Measurements from ENCODE around the gene ZNF568.

ZNF568 gene

DNA sequence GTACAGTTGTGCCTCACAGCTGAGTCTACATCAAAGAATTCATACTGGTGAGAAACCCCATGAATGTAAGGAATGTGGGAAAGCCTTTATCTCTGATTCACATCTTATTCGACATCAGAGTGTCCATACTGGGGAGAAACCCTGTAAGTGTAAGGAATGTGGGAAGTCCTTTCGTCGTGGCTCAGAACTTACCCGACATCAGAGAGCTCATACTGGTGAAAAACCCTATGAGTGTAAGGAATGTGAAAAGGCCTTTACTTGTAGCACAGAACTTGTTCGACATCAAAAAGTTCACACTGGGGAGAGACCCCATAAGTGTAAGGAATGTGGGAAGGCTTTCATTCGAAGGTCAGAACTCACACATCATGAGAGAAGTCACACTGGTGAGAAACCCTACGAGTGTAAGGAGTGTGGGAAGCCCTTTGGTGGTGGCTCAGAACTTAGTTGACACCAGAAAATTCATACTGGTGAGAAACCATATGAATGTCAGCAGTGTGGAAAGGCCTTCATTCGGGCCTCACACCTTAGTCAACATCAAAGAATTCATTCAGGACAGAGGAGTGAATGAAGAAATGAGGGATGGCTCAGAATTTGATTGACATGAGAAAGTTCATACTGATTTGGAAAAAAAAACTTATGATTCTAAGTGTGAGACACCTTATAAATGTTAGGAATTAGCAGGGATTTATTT is 81.2 kb downstream of the ZNF568 start:
- H3K36me3 ChIP-seq (ENCODE audit: control insufficient read depth in 2 of 2, insufficient read depth in 2 of 2, low read length in 2 of 2): peaks cover 15 to 16% of the 10 kb centered on the region in 2 donors
- peaks cover 7 to 20% of the 10 kb centered on the region in 2 donors for H3K9me3 ChIP-seq (ENCODE audit: control insufficient read depth in 2 of 2, low read length in 2 of 2)
- H3K4me1 ChIP-seq (ENCODE audit: control insufficient read depth in 2 of 2, insufficient read depth in 2 of 2, low read length in 2 of 2): no peaks in the 10 kb centered on the region
- no peak overlapping the region for H3K27ac ChIP-seq (ENCODE audit: low read depth in 2 of 2, low read length in 2 of 2)
- no peak overlapping the region for H3K9ac ChIP-seq (ENCODE audit: low read depth in 1 of 2, low read length in 2 of 2)
- no peak overlapping the region for H3K4me3 ChIP-seq (ENCODE audit: low read length in 2 of 2)
- H3K27me3 ChIP-seq (ENCODE audit: control insufficient read depth in 2 of 2, insufficient read depth in 2 of 2, low read length in 2 of 2): no peaks in the 10 kb centered on the region

DNA sequence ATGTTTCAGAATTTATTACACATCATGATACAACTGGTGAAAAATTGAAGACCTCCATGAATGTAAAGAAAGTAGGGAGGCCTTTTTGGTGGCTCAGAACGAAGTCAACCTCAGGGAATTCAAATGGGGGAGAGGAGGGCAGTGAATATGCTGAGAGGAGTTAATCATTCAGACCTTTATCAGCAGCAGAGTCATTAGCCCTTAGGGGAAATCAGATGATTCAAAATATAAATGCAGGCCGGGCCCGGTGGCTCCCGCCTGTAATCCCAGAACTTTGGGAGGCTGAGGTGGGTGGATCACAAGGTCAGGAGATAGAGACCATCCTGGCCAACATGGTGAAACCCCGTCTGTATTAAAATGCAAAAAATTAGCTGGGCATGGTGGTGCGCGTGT is 81.7 kb downstream of the ZNF568 start:
- Histone ChIP-seq H3K27ac (ENCODE audit: low read depth in 2 of 2, low read length in 2 of 2) (no peak overlapping the region), H3K27me3 (ENCODE audit: control insufficient read depth in 2 of 2, insufficient read depth in 2 of 2, low read length in 2 of 2) (no peaks in the 10 kb centered on the region), H3K4me3 (ENCODE audit: low read length in 2 of 2) (no peak overlapping the region), H3K9me3 (ENCODE audit: control insufficient read depth in 2 of 2, low read length in 2 of 2) (peaks cover 10 to 20% of the 10 kb centered on the region in 2 donors), H3K36me3 (ENCODE audit: control insufficient read depth in 2 of 2, insufficient read depth in 2 of 2, low read length in 2 of 2) (peaks cover 13 to 15% of the 10 kb centered on the region in 2 donors), H3K9ac (ENCODE audit: low read depth in 1 of 2, low read length in 2 of 2) (no peak overlapping the region), H3K4me1 (ENCODE audit: control insufficient read depth in 2 of 2, insufficient read depth in 2 of 2, low read length in 2 of 2) (no peaks in the 10 kb centered on the region)

DNA sequence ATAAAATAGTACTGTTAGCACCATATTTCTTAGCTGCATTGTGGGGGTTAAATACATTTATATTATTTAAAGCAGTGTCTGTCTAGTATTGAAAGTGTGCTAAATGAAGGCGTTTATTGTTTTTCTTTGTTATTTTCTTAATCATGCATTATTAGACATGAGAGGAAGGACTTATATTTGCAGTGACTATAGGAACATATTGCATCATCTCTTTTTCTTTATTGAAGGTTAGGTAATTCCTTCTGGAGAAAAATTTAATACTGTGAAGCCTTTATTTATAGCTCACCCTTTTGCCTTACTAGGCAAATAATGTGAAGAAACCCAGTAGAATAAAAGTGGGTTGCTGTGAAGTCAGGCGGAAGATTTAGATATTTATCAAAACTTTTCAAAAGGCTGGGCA is 83.2 kb downstream of the ZNF568 start:
- Histone ChIP-seq H3K4me3 (ENCODE audit: low read length in 2 of 2) (no peak overlapping the region), H3K4me1 (ENCODE audit: control insufficient read depth in 2 of 2, insufficient read depth in 2 of 2, low read length in 2 of 2) (no peaks in the 10 kb centered on the region), H3K27ac (ENCODE audit: low read depth in 2 of 2, low read length in 2 of 2) (no peak overlapping the region), H3K36me3 (ENCODE audit: control insufficient read depth in 2 of 2, insufficient read depth in 2 of 2, low read length in 2 of 2) (peaks cover 13 to 15% of the 10 kb centered on the region in 2 donors), H3K27me3 (ENCODE audit: control insufficient read depth in 2 of 2, insufficient read depth in 2 of 2, low read length in 2 of 2) (no peaks in the 10 kb centered on the region), H3K9me3 (ENCODE audit: control insufficient read depth in 2 of 2, low read length in 2 of 2) (peaks cover 10 to 17% of the 10 kb centered on the region in 2 donors), H3K9ac (ENCODE audit: low read depth in 1 of 2, low read length in 2 of 2) (no peak overlapping the region)

DNA sequence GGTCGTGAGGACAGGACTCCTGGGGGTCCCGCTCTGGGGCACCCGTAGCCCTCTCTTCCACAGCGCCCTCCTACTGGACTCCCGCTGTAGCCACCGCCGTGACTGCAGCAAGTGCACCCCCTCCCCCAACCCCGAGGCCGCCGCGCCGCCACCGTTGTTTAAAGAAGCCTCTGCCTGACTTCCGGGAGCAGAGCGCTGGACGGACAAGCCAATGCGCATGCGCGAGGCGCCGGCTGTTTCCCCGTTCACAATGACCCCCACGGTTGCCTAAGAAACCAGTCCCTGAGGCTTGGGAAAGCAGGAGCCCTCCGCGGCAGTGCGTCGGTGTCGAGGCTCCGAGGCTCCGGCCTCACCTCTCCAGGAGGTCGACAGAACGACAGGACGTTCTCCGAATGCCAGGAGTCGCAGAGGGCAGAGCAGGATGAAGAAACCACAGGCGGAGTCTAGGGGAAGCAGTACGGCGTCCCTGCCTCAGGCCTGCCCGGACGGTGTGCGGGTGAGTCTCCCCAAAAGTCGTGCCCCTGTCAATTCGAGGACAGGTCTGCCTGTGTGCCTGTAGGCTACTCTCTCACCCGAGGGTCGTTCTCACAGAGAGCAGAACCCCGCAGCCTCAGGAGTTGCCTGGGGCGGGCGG is 91.6 kb downstream of the ZNF568 start:
- H3K9me3 ChIP-seq (ENCODE audit: control insufficient read depth in 2 of 2, low read length in 2 of 2): peaks cover 6 to 13% of the 10 kb centered on the region in 2 donors
- H3K4me3 ChIP-seq (ENCODE audit: low read length in 2 of 2): peak overlapping the region; percentile 43 to 64
- no peak overlapping the region for H3K9ac ChIP-seq (ENCODE audit: low read depth in 1 of 2, low read length in 2 of 2)
- no peaks in the 10 kb centered on the region for H3K27me3 ChIP-seq (ENCODE audit: control insufficient read depth in 2 of 2, insufficient read depth in 2 of 2, low read length in 2 of 2)
- H3K36me3 ChIP-seq (ENCODE audit: control insufficient read depth in 2 of 2, insufficient read depth in 2 of 2, low read length in 2 of 2): no peaks in the 10 kb centered on the region
- H3K27ac ChIP-seq (ENCODE audit: low read depth in 2 of 2, low read length in 2 of 2): no peak overlapping the region
- H3K4me1 ChIP-seq (ENCODE audit: control insufficient read depth in 2 of 2, insufficient read depth in 2 of 2, low read length in 2 of 2): no peaks in the 10 kb centered on the region

DNA sequence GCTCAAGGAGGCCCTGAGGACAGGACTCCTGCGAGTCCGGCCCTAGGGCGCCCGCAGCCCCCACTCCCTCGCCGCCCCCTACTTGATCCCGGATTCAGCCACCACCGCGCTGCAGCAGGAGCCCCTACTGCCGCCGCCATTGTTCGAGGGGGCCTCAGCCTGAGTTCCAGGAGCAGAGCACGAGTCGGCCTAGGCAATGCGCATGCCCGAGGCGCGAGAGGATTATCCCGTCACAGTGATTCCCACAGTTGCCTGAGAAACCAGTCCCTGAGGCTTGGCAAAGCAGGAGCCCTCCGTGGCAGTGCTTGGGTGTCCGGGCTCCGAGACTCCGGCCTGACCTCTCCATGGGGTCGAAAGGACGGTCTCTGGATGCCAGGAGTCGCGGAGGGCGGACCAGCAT is 93.7 kb downstream of the ZNF568 start:
- Histone ChIP-seq H3K27ac (ENCODE audit: low read depth in 2 of 2, low read length in 2 of 2) (no peak overlapping the region), H3K4me3 (ENCODE audit: low read length in 2 of 2) (no peak overlapping the region), H3K27me3 (ENCODE audit: control insufficient read depth in 2 of 2, insufficient read depth in 2 of 2, low read length in 2 of 2) (no peaks in the 10 kb centered on the region), H3K9me3 (ENCODE audit: control insufficient read depth in 2 of 2, low read length in 2 of 2) (peaks cover 6 to 22% of the 10 kb centered on the region in 2 donors), H3K36me3 (ENCODE audit: control insufficient read depth in 2 of 2, insufficient read depth in 2 of 2, low read length in 2 of 2) (no peaks in the 10 kb centered on the region), H3K4me1 (ENCODE audit: control insufficient read depth in 2 of 2, insufficient read depth in 2 of 2, low read length in 2 of 2) (no peaks in the 10 kb centered on the region), H3K9ac (ENCODE audit: low read depth in 1 of 2, low read length in 2 of 2) (no peak overlapping the region)

DNA sequence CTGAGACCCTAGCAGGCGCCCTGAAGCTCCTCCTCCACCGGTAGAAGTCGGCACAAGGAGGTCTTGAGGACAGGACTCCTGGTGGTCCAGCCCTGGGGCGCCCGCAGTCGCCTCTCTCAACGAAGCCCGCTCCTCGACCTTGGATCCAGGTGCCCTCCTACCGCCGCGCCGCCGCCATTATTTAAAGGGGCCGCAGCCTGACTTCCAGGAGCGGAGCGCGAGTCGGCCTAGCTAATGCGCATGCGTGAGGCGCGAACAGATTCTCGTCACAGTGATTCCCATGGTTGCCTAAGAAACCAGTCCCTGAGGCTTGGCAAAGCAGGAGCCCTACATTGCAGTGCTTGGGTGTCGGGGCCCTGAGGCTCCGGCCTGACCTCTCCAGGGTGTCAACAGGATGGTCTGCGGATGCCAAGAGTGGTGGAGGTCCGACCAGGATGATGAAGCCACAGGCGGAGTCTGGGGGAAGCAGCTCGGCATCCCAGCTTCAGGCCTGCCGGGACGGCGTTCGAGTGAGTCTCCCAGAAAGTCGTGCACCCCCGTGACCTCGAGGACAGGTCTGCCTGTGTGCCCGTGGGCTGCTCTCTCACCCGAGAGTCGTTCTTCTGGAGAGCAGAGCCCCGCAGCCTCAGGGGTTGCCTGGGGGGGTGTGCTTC is 96.1 kb downstream of the ZNF568 start:
- H3K9ac ChIP-seq (ENCODE audit: low read depth in 1 of 2, low read length in 2 of 2): no peak overlapping the region
- no peak overlapping the region for H3K4me3 ChIP-seq (ENCODE audit: low read length in 2 of 2)
- H3K4me1 ChIP-seq (ENCODE audit: control insufficient read depth in 2 of 2, insufficient read depth in 2 of 2, low read length in 2 of 2): no peaks in the 10 kb centered on the region
- no peaks in the 10 kb centered on the region for H3K27me3 ChIP-seq (ENCODE audit: control insufficient read depth in 2 of 2, insufficient read depth in 2 of 2, low read length in 2 of 2)
- no peaks in the 10 kb centered on the region for H3K36me3 ChIP-seq (ENCODE audit: control insufficient read depth in 2 of 2, insufficient read depth in 2 of 2, low read length in 2 of 2)
- H3K9me3 ChIP-seq (ENCODE audit: control insufficient read depth in 2 of 2, low read length in 2 of 2): peaks cover 13 to 23% of the 10 kb centered on the region in 2 donors
- no peak overlapping the region for H3K27ac ChIP-seq (ENCODE audit: low read depth in 2 of 2, low read length in 2 of 2)

DNA sequence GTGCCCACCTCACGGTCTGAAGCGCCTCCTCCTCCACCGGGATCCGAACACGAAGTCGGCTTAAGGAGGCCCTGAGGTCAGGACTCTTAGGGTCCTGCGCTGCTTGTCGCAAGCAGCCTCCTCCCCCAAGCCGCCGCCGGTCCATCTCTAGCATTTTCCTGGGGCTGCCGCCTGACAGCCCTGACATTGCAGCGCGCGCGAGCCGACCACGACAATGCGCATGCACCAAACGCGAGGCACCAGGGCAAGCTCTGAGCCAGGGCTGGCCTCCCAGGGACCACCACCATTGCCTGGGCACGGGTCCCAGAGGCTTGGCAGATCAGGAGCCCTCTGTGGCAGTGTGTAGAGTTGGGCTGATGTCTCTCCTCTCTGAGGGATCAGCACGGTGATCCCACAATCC is 98.3 kb downstream of the ZNF568 start:
- Histone ChIP-seq H3K36me3 (ENCODE audit: control insufficient read depth in 2 of 2, insufficient read depth in 2 of 2, low read length in 2 of 2) (no peaks in the 10 kb centered on the region), H3K27ac (ENCODE audit: low read depth in 2 of 2, low read length in 2 of 2) (no peak overlapping the region), H3K4me1 (ENCODE audit: control insufficient read depth in 2 of 2, insufficient read depth in 2 of 2, low read length in 2 of 2) (no peaks in the 10 kb centered on the region), H3K9me3 (ENCODE audit: control insufficient read depth in 2 of 2, low read length in 2 of 2) (peaks cover 13 to 23% of the 10 kb centered on the region in 2 donors), H3K9ac (ENCODE audit: low read depth in 1 of 2, low read length in 2 of 2) (no peak overlapping the region), H3K4me3 (ENCODE audit: low read length in 2 of 2) (no peak overlapping the region), H3K27me3 (ENCODE audit: control insufficient read depth in 2 of 2, insufficient read depth in 2 of 2, low read length in 2 of 2) (no peaks in the 10 kb centered on the region)

DNA sequence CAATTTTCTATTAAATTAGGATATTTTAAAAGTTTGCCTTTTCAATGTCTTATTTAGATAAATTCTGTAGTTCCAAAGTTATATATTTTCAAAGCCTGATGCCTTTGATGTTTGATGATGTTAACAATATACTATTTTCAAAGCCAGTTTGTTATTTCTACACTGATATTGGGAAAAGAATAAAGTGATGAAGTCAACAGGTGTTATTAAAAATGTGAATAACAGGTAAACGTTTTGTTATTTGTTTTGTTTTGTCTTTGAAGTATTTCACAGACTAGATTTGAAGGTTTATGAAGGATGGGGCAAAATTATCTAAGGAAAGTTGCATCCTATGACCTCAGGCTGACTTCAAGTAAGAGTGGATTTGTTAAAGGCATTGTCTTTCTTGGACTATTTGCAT is 129.0 kb downstream of the ZNF568 start:
- no peak overlapping the region for H3K4me3 ChIP-seq (ENCODE audit: low read length in 2 of 2)
- no peaks in the 10 kb centered on the region for H3K4me1 ChIP-seq (ENCODE audit: control insufficient read depth in 2 of 2, insufficient read depth in 2 of 2, low read length in 2 of 2)
- H3K27me3 ChIP-seq (ENCODE audit: control insufficient read depth in 2 of 2, insufficient read depth in 2 of 2, low read length in 2 of 2): no peaks in the 10 kb centered on the region
- no peaks in the 10 kb centered on the region for H3K36me3 ChIP-seq (ENCODE audit: control insufficient read depth in 2 of 2, insufficient read depth in 2 of 2, low read length in 2 of 2)
- no peak overlapping the region for H3K27ac ChIP-seq (ENCODE audit: low read depth in 2 of 2, low read length in 2 of 2)
- H3K9ac ChIP-seq (ENCODE audit: low read depth in 1 of 2, low read length in 2 of 2): no peak overlapping the region
- peaks cover 0 to 3% of the 10 kb centered on the region in 2 donors for H3K9me3 ChIP-seq (ENCODE audit: control insufficient read depth in 2 of 2, low read length in 2 of 2)

Measured in mucosa of rectum (tissue), 2 donors.